HepG2 (cell line): Measurements from ENCODE around the gene EARS2. TPM values are rescaled to one million over a fixed set of nuclear protein-coding genes. Genes with fewer than 3 reads are reported as not detected.

ENCODE experiments used
- AGO1 ChIP-seq: fragments of 200-400 bp; formaldehyde crosslinking; IDR thresholded peaks from 2 replicates; pipeline ENCODE4 v1.6.1; 2017; ENCODE audit warnings: mild to moderate bottlenecking, low read depth, low read length, moderate library complexity; ENCODE audit not compliant: poor library complexity, severe bottlenecking
- ARNT ChIP-seq: fragments of 450-650 bp; IDR thresholded peaks from 2 replicates; pipeline ENCODE4 v1.6.1; 2017
- BCL6 ChIP-seq: IDR thresholded peaks from 2 replicates; pipeline ENCODE4 v1.6.1; 2016; ENCODE audit warnings: missing genetic modification reagents, missing compliant biosample characterization
- DNMT3B ChIP-seq: conservative IDR thresholded peaks from 2 replicates; pipeline ENCODE4 v1.6.1; 2016; ENCODE audit warnings: missing biosample characterization, control low read depth
- FOXK2 ChIP-seq: fragments of 450-650 bp; IDR thresholded peaks from 2 replicates; pipeline ENCODE4 v1.6.1; 2016
- GATAD2A ChIP-seq: IDR thresholded peaks from 2 replicates; pipeline ENCODE4 v1.6.1; 2016
- NFE2L2 ChIP-seq: fragments of 150-350 bp; IDR thresholded peaks from 2 replicates; pipeline ENCODE4 v1.6.1; 2014; ENCODE audit warnings: low read length
- RFXAP ChIP-seq: sonication (generic); formaldehyde crosslinking; IDR thresholded peaks from 2 replicates; pipeline ENCODE4 v1.4.0; 2020; ENCODE audit warnings: missing genetic modification reagents, borderline replicate concordance
- SRSF9 ChIP-seq: fragments of 200-400 bp; formaldehyde crosslinking; IDR thresholded peaks from 2 replicates; pipeline ENCODE4 v1.6.1; 2018; ENCODE audit warnings: borderline replicate concordance, mild to moderate bottlenecking, low read depth, low read length; ENCODE audit not compliant: insufficient read depth, poor library complexity, severe bottlenecking
- ZBTB43 ChIP-seq: sonication (generic); formaldehyde crosslinking; conservative IDR thresholded peaks from 2 replicates; pipeline ENCODE4 v1.4.0; 2020; ENCODE audit warnings: missing genetic modification reagents
- ZNF230 ChIP-seq: sonication (generic); formaldehyde crosslinking; IDR thresholded peaks from 2 replicates; pipeline ENCODE4 v1.4.0; 2020; ENCODE audit warnings: mild to moderate bottlenecking, missing genetic modification reagents
- ZNF337 ChIP-seq: sonication (generic); formaldehyde crosslinking; IDR thresholded peaks from 2 replicates; pipeline ENCODE4 v1.5.1; 2020; ENCODE audit warnings: missing genetic modification reagents, low read depth, mild to moderate bottlenecking, borderline replicate concordance
- ZNF44 ChIP-seq: sonication (generic); formaldehyde crosslinking; IDR thresholded peaks from 2 replicates; pipeline ENCODE4 v1.5.1; 2020; ENCODE audit warnings: mild to moderate bottlenecking, missing genetic modification reagents
- ZNF547 ChIP-seq: sonication (generic); formaldehyde crosslinking; IDR thresholded peaks from 2 replicates; pipeline ENCODE4 v1.5.1; 2020; ENCODE audit warnings: mild to moderate bottlenecking, missing genetic modification reagents
- ZNF710 ChIP-seq: sonication (generic); formaldehyde crosslinking; IDR thresholded peaks from 2 replicates; pipeline ENCODE4 v1.5.0; 2020; ENCODE audit warnings: mild to moderate bottlenecking, missing genetic modification reagents, borderline replicate concordance
- ZNF737 ChIP-seq: sonication (generic); formaldehyde crosslinking; IDR thresholded peaks from 2 replicates; pipeline ENCODE4 v1.5.0; 2020; ENCODE audit warnings: missing genetic modification reagents, mild to moderate bottlenecking, borderline replicate concordance
- ZNF792 ChIP-seq: IDR thresholded peaks from 2 replicates; pipeline ENCODE4 v1.6.1; 2016
- ZSCAN5A ChIP-seq: sonication (generic); formaldehyde crosslinking; IDR thresholded peaks from 2 replicates; pipeline ENCODE4 v1.8.0; 2022; ENCODE audit warnings: mild to moderate bottlenecking, missing genetic modification reagents, borderline replicate concordance
- polyA plus RNA-seq, 8 experiments: library from polyadenylated mRNA; depleted of rRNA in 3 of 8; stranded (reverse) in 7 of 8; unstranded in 1 of 8; fragments of >200 nt; fragmentation: Illumina TruSeq in 4 of 8; extraction: Trizol in 4 of 8; gene quantifications; 2 replicates each; pipeline versions ENCODE4 v1.2.1 to v1.2.3, GENCODE V29; 2011 to 2016; ENCODE audit warnings: low read depth in 4 of 8, missing spikeins in 1 of 8, mixed read lengths in 1 of 8; ENCODE audit not compliant: insufficient read depth in 1 of 8
- total RNA-seq, 5 experiments: library from RNA; depleted of rRNA; stranded (reverse); fragments of >200 nt; fragmentation: Illumina TruSeq; extraction: Trizol; gene quantifications; 2 replicates each; pipeline ENCODE4 v1.2.3, GENCODE V29; 2016; ENCODE audit warnings: low read depth in 1 of 5
- TF ChIP-seq, protein P1 (sequence below): sonication (generic); formaldehyde crosslinking; IDR thresholded peaks from 2 replicates; pipeline ENCODE4 v1.8.0; 2022; ENCODE audit warnings: missing genetic modification reagents, mild to moderate bottlenecking, moderate library complexity, borderline replicate concordance
- TF ChIP-seq, protein P2 (sequence below): sonication (generic); formaldehyde crosslinking; IDR thresholded peaks from 2 replicates; pipeline ENCODE4 v1.5.0; 2020; ENCODE audit warnings: mild to moderate bottlenecking, missing genetic modification reagents

EARS2 gene
- total and polyA plus RNA-seq, 2 of the 13 experiments (the other 11 are each of a cell fraction or from before 2014, with no cell fraction given) = 49.4 to 80.4 TPM

- no peak for TF ChIP-seq FOXK2
- no peak for TF ChIP-seq NFE2L2
- peak; percentile 96 for TF ChIP-seq RFXAP (CRISPR knock-in tag)
- TF ChIP-seq ZNF792 (CRISPR knock-in tag) = peak; percentile 88; the same call in 1 of the 2 replicates
- TF ChIP-seq ZNF230 (CRISPR knock-in tag) = peak; percentile 98
- peak; percentile 96 for TF ChIP-seq ZNF547 (CRISPR knock-in tag)
- TF ChIP-seq BCL6 (CRISPR knock-in tag) = peak; percentile 60
- TF ChIP-seq ZNF337 = peak; percentile 91; the same call in 1 of the 2 replicates
- TF ChIP-seq, protein P1, sequence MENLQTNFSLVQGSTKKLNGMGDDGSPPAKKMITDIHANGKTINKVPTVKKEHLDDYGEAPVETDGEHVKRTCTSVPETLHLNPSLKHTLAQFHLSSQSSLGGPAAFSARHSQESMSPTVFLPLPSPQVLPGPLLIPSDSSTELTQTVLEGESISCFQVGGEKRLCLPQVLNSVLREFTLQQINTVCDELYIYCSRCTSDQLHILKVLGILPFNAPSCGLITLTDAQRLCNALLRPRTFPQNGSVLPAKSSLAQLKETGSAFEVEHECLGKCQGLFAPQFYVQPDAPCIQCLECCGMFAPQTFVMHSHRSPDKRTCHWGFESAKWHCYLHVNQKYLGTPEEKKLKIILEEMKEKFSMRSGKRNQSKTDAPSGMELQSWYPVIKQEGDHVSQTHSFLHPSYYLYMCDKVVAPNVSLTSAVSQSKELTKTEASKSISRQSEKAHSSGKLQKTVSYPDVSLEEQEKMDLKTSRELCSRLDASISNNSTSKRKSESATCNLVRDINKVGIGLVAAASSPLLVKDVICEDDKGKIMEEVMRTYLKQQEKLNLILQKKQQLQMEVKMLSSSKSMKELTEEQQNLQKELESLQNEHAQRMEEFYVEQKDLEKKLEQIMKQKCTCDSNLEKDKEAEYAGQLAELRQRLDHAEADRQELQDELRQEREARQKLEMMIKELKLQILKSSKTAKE (CRISPR knock-in tag) = peak; percentile 37; the same call in 1 of the 2 replicates
- TF ChIP-seq, protein P2, sequence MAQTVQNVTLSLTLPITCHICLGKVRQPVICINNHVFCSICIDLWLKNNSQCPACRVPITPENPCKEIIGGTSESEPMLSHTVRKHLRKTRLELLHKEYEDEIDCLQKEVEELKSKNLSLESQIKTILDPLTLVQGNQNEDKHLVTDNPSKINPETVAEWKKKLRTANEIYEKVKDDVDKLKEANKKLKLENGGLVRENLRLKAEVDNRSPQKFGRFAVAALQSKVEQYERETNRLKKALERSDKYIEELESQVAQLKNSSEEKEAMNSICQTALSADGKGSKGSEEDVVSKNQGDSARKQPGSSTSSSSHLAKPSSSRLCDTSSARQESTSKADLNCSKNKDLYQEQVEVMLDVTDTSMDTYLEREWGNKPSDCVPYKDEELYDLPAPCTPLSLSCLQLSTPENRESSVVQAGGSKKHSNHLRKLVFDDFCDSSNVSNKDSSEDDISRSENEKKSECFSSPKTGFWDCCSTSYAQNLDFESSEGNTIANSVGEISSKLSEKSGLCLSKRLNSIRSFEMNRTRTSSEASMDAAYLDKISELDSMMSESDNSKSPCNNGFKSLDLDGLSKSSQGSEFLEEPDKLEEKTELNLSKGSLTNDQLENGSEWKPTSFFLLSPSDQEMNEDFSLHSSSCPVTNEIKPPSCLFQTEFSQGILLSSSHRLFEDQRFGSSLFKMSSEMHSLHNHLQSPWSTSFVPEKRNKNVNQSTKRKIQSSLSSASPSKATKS (CRISPR knock-in tag) = peak; percentile 71; the same call in 1 of the 2 replicates
- TF ChIP-seq ZNF710 (CRISPR knock-in tag) = peak; percentile 80; the same call in 1 of the 2 replicates
- TF ChIP-seq ZNF737 (CRISPR knock-in tag) = no peak
- TF ChIP-seq GATAD2A = no peak; the same call in 1 of the 2 replicates
- TF ChIP-seq DNMT3B (CRISPR knock-in tag) = 0 out of 2 replicates have a peak, but pooled peaks have one; percentile 25
- TF ChIP-seq ARNT = no peak
- TF ChIP-seq ZNF44 (CRISPR knock-in tag) = no peak
- peak; percentile 49 for TF ChIP-seq AGO1
- peak; percentile 86; the same call in 1 of the 2 replicates for TF ChIP-seq ZBTB43 (CRISPR knock-in tag)
- TF ChIP-seq SRSF9 = no peak
- TF ChIP-seq ZSCAN5A = peak; percentile 96
Observed at GRCh38 chr16:23595951-23596720, 39.0 kb upstream of the EARS2 start, which contains the start of gene NDUFAB1 (continued).
